Stomach (tissue), 9 donors: Measurements from ENCODE around the gene CCBE1. TPM values are rescaled to one million over a fixed set of nuclear protein-coding genes. Genes with fewer than 3 reads are reported as not detected.

Experiments
- DNase-seq, 2 donors: peaks; one replicate each; pipeline versions ENCODE4 v3.0.0 to v3.0.0-alpha.2; 2013 to 2019
- H3K27ac ChIP-seq, 5 donors: fragments of 200-600 bp in 4 of 5; sonication (generic) in 4 of 5; one replicate each; pipeline ENCODE4 v1.5.1; 2013 to 2019; ENCODE audit warnings: mild to moderate bottlenecking in 1 of 5, moderate library complexity in 1 of 5
- H3K27me3 ChIP-seq, 3 donors: fragments of 200-600 bp; sonication (generic); one replicate each; pipeline ENCODE4 v1.5.1; 2017 to 2019; ENCODE audit warnings: mixed run types in 1 of 3
- H3K36me3 ChIP-seq, 4 donors: fragments of 200-600 bp; sonication (generic); 1 replicate in 3 of 4; 2 replicates in 1 of 4; pipeline ENCODE4 v1.5.1; 2016 to 2019
- H3K4me1 ChIP-seq, 4 donors: fragments of 200-600 bp; sonication (generic); one replicate each; pipeline ENCODE4 v1.5.1; 2016 to 2019
- H3K4me3 ChIP-seq, 4 donors: fragments of 200-600 bp; sonication (generic) in 3 of 4; one replicate each; pipeline ENCODE4 v1.5.1; 2016 to 2019; ENCODE audit warnings: mild to moderate bottlenecking in 1 of 4
- H3K9me3 ChIP-seq, 4 donors: fragments of 200-600 bp; sonication (generic); one replicate each; pipeline ENCODE4 v1.5.1; 2016 to 2019
- EP300 ChIP-seq: sonication (generic); formaldehyde crosslinking; IDR thresholded peaks from one replicate; pipeline ENCODE4 v1.6.1; 2017; ENCODE audit warnings: antibody characterized with exemption
- POLR2A ChIP-seq, 4 donors: fragments of 450-650 bp; IDR thresholded peaks; one replicate each; pipeline ENCODE4 v1.6.1; 2016; ENCODE audit warnings: antibody characterized with exemption in 4 of 4, control low read depth in 2 of 4, mild to moderate bottlenecking in 1 of 4, moderate library complexity in 1 of 4
- POLR2AphosphoS5 ChIP-seq, 3 donors: sonication (generic); formaldehyde crosslinking; IDR thresholded peaks; one replicate each; pipeline ENCODE4 v1.6.1; 2016; ENCODE audit warnings: antibody characterized with exemption in 3 of 3
- WGBS, 5 donors: extraction: QIAGEN DNeasy Blood & Tissue Kit in 3 of 5; methylation state at CpG; one replicate each; pipeline versions ENCODE4 v1.1.5 to v1.1.7; 2013 to 2018; 5-methylcytosine and 5-hydroxymethylcytosine counted together
- intact Hi-C: fragments of 100-400 bp; cut with DNase I; formaldehyde crosslinking; loops from one replicate; pipeline ENCODE4 v1.15.1; 2023; ENCODE audit warnings: low total_unique reads
- polyA plus RNA-seq, 3 donors: library from polyadenylated mRNA; stranded (reverse); fragments of 200-250 nt; gene quantifications; one replicate each; pipeline ENCODE4 v1.2.3, GENCODE V29; 2013
- total RNA-seq, 5 donors: library from RNA; depleted of rRNA; stranded (reverse); fragments of >200 nt; gene quantifications; one replicate each; pipeline versions ENCODE4 v1.1.0 to v1.2.3, GENCODE V29; 2014 to 2016
- TF ChIP-seq, protein P1 (sequence below), 7 experiments: fragments of 450-650 bp in 4 of 7; fragments of 200-600 bp in 3 of 7; sonication (generic) in 3 of 7; IDR thresholded peaks; one replicate each; pipeline ENCODE4 v1.5.1; 2016 to 2019; ENCODE audit warnings: antibody characterized with exemption in 7 of 7, control low read depth in 2 of 7, mild to moderate bottlenecking in 1 of 7
- donor health status: healthy with polysubstance abuse.
- donor health status: Bipolar disorder and iron deficiency.
- donor health status: healthy.

CCBE1 gene
- total and polyA plus RNA-seq, 8 donors, result 0.29 to 4.0 (median 1.2) TPM

DNA sequence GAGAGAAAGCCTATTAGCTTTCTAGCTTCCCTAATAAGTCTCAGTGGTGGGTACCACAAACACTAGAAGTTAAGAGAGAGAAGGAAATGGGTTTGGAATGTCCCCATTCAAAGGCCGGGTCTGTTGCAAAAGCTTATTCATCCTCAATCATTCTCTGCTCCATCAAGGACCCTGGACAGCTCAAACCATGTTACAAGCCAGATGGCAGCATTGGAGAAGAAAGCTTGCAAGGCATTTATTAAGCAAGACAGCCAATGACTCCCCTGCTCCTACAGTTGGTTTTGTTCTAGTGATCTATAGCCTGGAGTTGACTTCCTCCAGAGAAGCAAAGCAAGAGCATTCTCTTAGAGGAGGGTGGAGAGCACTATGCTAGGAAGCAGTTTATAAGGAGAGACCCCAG lies 251.2 kb downstream of the CCBE1 start:
- Histone ChIP-seq H3K4me3 (no peak overlapping the region), H3K27ac (no peak overlapping the region), H3K9me3 (no peaks in the 10 kb centered on the region), H3K27me3 (no peaks in the 10 kb centered on the region), H3K4me1 (no peaks in the 10 kb centered on the region), H3K36me3 (no peaks in the 10 kb centered on the region)
- 6 to 25% (median 15%) methylated on average over 1 of the region's 1 CpG for WGBS, 5 donors
- peak in 1 of 2 donors; percentile 52 for DNase-seq
- no peak for TF ChIP-seq POLR2AphosphoS5 (IDR thresholded peaks at IDR 0.05)
- TF ChIP-seq, protein P1, sequence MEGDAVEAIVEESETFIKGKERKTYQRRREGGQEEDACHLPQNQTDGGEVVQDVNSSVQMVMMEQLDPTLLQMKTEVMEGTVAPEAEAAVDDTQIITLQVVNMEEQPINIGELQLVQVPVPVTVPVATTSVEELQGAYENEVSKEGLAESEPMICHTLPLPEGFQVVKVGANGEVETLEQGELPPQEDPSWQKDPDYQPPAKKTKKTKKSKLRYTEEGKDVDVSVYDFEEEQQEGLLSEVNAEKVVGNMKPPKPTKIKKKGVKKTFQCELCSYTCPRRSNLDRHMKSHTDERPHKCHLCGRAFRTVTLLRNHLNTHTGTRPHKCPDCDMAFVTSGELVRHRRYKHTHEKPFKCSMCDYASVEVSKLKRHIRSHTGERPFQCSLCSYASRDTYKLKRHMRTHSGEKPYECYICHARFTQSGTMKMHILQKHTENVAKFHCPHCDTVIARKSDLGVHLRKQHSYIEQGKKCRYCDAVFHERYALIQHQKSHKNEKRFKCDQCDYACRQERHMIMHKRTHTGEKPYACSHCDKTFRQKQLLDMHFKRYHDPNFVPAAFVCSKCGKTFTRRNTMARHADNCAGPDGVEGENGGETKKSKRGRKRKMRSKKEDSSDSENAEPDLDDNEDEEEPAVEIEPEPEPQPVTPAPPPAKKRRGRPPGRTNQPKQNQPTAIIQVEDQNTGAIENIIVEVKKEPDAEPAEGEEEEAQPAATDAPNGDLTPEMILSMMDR (IDR thresholded peaks at IDR 0.05), result no peak
- TF ChIP-seq POLR2A (IDR thresholded peaks at IDR 0.05), result no peak
- no peak for TF ChIP-seq EP300
- intact Hi-C loops, result no loop called here

DNA sequence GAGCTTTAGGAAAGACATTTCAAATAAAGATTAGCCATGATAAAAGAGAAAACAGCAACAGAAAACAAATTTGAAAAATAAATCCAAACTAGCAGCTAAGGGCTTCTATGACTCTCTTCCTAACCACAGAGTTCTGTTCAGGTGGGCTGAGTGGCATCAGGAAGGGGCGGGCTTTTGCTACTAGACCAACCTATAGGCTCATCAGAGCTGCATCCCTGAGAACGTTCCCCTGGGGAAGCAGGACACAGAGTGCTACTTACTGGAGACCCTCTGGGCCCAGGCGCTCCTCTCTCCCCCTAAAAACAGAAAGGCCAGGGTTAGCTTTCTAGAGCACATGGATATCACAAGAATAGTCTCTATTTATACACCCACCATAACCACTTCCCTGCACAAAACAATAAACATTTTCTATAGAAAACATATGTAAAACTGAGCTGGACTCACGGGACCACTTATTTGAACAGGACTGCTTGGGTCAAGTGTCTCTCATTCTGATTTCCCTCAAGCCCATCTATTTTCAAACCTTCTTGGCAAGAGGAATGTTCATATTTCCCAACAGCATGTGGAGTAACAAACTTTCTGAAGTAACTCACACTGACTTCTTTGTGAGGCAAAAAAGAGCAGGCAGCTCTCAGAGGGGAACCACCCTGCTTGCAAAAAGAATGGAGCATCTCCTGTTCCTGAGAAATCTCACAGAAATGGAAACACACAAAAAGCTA lies 259.2 kb downstream of the CCBE1 start:
- H3K27me3 ChIP-seq, result no peaks in the 10 kb centered on the region
- no peaks in the 10 kb centered on the region for H3K4me1 ChIP-seq
- WGBS, 5 donors, result 72 to 79% (median 78%) methylated on average over 4 of the region's 4 CpGs
- no peak overlapping the region for H3K27ac ChIP-seq
- DNase-seq, result no peak
- H3K4me3 ChIP-seq, result no peak overlapping the region
- TF ChIP-seq, protein P1 (IDR thresholded peaks at IDR 0.05), result no peak
- TF ChIP-seq POLR2A (IDR thresholded peaks at IDR 0.05), result no peak
- TF ChIP-seq EP300, result no peak
- no peak for TF ChIP-seq POLR2AphosphoS5 (IDR thresholded peaks at IDR 0.05)
- intact Hi-C loops, result no loop called here
- H3K36me3 ChIP-seq, result no peaks in the 10 kb centered on the region
- no peaks in the 10 kb centered on the region for H3K9me3 ChIP-seq

DNA sequence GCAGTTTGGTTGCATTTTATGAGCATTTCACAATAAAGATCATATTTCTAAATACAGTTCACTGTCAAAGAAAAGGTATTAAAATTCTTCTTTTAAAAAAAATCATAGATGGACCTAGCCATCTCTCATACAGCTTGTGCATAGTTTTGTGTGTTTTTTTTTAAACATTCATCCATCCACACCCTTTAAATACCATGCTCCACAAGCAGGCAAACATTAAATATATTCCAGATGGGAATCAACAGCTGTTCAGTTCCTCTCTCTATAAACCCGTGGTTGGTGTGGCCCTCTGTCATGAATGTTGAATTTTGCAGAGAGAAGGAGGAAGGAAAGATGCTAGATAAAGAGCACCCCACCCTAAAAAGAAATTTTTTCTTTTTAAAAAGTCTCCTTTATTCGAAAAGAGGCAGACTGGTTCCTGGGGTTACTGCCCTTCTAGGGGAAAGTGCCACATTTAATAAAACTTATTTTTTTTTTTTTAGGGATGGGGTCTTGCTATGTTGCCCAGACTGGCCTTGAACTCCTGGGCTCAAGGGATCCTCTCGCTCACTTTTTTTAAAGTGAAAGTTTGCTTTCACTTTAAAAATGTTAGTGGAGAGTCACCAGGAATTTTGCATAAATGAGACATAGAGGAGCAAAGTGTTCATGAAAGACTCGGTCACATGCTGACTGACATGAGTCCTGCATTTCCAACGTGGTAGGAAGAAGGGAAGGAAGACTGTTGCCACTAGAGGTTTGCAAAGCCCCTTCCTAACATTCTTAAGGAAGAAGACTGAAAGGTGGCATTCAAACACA lies 264.2 kb downstream of the CCBE1 start:
- no peaks in the 10 kb centered on the region for H3K9me3 ChIP-seq
- H3K27ac ChIP-seq, result no peak overlapping the region
- H3K4me1 ChIP-seq, result no peaks in the 10 kb centered on the region
- no peaks in the 10 kb centered on the region for H3K27me3 ChIP-seq
- intact Hi-C loops, result no loop called here
- 59 to 71% (median 61%) methylated on average over 5 of the region's 5 CpGs for WGBS, 5 donors
- no peak for TF ChIP-seq POLR2AphosphoS5 (IDR thresholded peaks at IDR 0.05)
- TF ChIP-seq, protein P1 (IDR thresholded peaks at IDR 0.05), result no peak
- no peak for TF ChIP-seq POLR2A (IDR thresholded peaks at IDR 0.05)
- TF ChIP-seq EP300, result no peak
- no peak for DNase-seq
- H3K4me3 ChIP-seq, result no peak overlapping the region
- no peaks in the 10 kb centered on the region for H3K36me3 ChIP-seq

DNA sequence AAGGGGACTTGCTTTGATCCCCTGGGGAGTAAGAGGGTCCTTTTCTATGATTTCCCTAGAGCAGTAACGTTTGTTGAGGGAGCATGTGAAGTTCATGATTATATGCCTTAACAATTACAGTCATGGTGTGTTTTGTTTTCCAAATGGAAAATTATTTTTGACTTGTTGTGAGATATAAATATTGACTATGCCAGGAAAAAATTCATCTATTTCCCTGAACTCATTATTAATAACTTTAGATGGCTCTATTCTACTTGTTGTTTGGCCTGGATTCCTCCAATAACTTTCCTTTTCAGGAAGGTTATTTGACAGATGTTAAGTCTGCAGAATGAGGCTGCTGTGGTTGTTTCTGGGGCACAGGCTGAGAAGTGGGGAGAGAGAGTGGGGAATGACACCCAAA lies 266.1 kb downstream of the CCBE1 start:
- H3K36me3 ChIP-seq, result no peaks in the 10 kb centered on the region
- intact Hi-C loops, result no loop called here
- no peak overlapping the region for H3K4me3 ChIP-seq
- no peaks in the 10 kb centered on the region for H3K4me1 ChIP-seq
- TF ChIP-seq POLR2AphosphoS5 (IDR thresholded peaks at IDR 0.05), result no peak
- TF ChIP-seq EP300, result no peak
- TF ChIP-seq, protein P1 (IDR thresholded peaks at IDR 0.05), result no peak
- no peak for TF ChIP-seq POLR2A (IDR thresholded peaks at IDR 0.05)
- H3K27me3 ChIP-seq, result no peaks in the 10 kb centered on the region
- H3K27ac ChIP-seq, result no peak overlapping the region
- WGBS, 5 donors, result 25 to 75% (median 65%) methylated on average over 1 of the region's 1 CpG
- H3K9me3 ChIP-seq, result no peaks in the 10 kb centered on the region
- DNase-seq, result no peak
